Measurements from ENCODE around the gene NFIB. TPM values are rescaled to one million over a fixed set of nuclear protein-coding genes. Genes with fewer than 3 reads are reported as not detected.

Gene NFIB
- polyA plus RNA-seq, 3 donors = 6.1 to 32.3 (median 16.8) TPM

DNA sequence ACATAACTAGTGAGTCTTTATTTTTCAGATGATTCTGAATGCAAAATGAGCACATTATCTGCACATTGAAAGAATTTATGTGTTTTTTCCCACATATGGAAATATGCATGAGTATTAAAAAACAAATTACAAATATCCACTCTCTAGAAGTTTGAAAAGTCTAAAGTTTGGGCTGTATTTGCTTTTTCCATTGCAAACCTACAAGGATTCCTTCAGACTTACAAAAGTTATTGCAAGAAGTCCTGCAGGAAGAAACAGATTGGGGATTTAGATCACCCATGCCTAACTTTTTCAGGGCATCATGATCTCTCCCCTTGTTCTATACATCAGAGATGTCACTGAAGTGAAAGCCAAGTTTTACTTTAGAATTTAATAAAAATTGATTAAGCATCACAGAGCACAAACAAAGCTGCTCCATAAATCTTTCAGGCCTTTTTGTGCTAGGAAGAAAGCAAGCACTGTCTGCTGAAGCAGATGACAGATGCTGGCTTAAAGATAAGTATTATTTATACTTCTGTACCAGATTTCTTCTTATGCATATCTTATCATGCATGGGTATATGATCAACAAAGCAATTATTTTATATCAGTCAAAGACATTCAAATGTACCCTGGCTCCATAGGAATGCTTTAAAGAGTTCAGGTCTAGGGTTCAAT is 71.7 kb downstream of the NFIB start:
- no peak overlapping the region for H3K27ac ChIP-seq (ENCODE audit: low read depth, low read length)

DNA sequence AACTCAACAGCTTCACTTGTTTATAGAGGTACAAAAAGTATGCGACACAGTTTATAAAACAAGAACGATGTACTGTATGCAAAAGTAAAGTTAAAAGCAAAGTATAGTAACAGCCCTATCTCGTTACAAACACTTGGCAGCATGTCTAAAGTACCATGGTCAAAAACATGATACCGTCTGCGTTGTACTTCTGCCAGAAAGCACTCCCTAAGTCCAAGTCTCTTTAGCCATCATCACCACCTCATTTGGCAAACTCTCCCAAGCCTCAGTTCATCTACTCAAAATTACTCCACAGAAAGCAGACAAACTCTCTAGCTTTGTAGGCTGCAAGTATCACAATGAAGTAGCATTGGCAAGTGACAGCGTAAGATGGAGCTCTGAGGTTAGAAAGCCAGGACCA is 73.4 kb downstream of the NFIB start:
- WGBS, 3 donors = 31 to 52% (median 51%) methylated on average over 6 of the region's 6 CpGs
- no peak overlapping the region for H3K27ac ChIP-seq (ENCODE audit: low read depth, low read length)

DNA sequence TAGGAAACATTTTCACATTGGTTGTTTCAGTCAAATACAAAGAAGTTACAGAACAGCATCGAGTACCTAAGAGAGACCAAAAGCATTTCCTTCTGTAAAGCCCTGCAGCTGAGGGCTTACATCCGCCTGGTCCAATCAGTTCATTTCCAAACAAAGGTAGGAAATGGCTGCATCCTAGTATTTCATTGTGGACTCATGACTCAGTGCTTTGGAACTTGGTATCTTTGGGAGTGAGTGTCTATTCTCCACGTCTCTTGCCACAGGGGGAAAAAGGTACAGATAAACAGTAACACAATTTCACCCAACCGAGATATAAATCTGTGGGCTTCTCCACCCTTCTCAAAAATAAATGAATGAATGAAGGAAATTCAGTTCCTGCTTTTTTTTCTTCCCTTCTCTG is 75.4 kb downstream of the NFIB start:
- whole genome bisulfite sequencing, 3 donors = 38 to 65% (median 41%) methylated on average over 4 of the region's 4 CpGs
- no peak overlapping the region for H3K27ac ChIP-seq (ENCODE audit: low read depth, low read length)

DNA sequence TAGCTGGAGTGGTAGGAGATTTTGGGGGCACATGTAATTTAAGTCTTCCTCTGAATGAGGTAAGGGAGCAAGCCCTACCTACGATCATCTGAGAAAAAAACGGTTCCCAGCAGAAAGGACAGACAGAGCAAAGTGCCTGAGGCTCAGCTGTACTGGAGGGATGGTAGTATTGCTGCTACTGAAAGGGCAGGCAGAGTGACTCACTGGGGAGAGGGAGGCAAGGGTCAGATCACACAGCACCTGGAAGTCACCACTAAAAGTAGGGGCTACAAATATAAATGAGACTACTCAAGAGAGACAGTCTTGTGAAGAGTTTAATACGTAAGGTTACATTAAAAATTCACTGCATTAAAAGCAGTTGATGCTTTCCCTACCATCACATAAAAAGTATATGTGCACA is 75.9 kb downstream of the NFIB start:
- WGBS, 3 donors = 48 to 69% (median 63%) methylated on average over 3 of the region's 3 CpGs

DNA sequence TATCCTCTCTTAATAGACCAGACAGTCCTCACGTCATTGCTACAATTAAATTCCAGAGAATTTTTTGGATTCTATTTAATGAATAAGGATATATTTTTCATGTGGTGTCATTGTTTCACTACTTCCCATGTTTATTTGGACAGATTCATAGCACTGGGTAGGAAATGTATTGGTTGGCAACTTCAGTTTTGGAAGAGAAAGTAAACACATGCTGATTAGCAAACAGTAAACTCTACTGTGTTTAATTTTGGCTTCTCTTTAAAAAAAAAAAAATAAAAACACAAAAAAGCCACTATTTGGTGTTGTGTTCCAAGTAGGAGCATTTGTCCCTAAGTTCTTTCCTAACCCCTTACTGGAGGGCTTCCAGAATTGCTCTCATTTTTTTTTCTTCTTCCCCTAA is 77.3 kb downstream of the NFIB start:
- WGBS, 3 donors = 28 to 58% (median 46%) methylated on average over 1 of the region's 1 CpG
- H3K27ac ChIP-seq (ENCODE audit: low read depth, low read length) = no peak overlapping the region

More for the DNA sequence above, 75.9 kb downstream of the NFIB start:
- no peak overlapping the region for H3K27ac ChIP-seq (ENCODE audit: low read depth, low read length)

DNA sequence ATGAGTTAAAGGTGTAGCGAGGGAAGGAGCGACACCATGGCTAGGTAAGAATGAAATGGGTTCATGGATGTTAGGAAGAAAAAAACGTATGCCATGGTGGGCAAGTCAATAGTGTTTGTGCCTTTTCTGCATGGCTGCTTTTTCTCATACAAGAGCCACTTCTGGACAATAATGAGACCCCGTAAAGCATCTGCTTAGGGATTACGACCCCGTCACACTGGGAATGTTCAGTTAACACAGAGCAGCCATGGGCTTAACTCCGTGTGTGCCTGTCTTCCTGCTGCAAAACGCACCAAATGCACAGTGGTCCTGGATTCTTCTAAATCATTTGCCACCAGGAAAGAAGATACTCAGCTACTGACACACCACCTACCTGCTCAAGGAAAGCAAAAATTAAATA is 81.8 kb downstream of the NFIB start:
- H3K27ac ChIP-seq (ENCODE audit: low read depth, low read length) = no peak overlapping the region
- 81 to 87% (median 85%) methylated on average over 8 of the region's 8 CpGs for WGBS, 3 donors

DNA sequence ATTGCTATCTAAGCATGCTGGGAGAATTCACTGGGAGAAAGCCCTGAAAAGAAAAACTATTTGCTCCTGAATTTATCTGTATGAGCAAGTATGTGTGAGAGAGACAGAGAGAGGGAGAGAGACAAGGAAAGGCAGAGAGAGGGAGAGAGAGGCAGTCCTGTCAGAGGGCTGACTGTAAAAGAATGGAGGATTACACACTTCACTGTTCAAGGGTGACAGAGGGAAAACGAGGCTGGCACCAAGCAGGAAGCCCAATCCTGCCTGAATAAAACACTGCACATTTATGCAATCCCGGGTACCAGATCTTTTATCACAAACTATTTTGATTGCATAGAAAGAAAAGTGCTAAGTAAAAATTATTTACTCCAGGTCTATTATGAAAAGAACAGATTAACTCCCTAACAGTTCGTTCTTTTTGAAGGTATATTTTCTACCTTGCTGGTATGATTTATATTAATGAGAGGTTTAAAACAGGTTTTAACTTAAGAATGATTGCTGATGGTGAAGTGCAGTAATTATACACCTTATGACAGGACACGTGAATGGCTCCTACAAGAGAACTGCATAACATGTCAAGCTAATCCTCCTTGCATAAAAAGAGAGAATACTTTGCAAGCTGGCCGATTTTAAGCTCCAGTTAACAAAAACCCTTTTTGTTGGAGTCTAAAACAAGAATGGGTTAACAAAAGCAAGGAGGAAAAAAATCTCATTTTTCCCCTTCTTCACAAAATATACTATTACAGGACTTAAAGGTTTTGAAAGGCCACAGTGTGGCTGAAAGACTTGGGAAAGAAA is 82.5 kb downstream of the NFIB start:
- WGBS, 3 donors = 66 to 67% (median 66%) methylated on average over 5 of the region's 5 CpGs
- H3K27ac ChIP-seq (ENCODE audit: low read depth, low read length) = no peak overlapping the region

DNA sequence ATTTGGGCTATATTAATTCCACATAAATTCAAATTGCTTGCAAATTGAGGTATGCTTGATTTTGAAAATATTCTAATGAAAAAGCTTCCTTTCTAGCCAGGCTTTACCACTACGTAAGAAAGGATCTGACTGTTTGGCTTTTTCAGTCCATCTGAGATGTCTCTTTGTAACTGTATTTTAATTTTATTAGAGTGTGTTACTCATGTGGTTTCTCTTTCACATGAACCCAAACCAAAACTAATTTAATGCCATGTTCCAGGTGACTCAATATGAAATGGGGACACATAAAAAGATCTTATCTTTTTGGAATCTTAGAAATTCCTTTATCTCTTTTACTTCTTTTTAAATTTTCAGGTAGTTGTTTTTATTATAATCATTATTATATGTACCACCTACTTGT is 85.3 kb downstream of the NFIB start:
- 85 to 97% (median 90%) methylated on average over 1 of the region's 1 CpG for WGBS, 3 donors
- no peak overlapping the region for H3K27ac ChIP-seq (ENCODE audit: low read depth, low read length)

DNA sequence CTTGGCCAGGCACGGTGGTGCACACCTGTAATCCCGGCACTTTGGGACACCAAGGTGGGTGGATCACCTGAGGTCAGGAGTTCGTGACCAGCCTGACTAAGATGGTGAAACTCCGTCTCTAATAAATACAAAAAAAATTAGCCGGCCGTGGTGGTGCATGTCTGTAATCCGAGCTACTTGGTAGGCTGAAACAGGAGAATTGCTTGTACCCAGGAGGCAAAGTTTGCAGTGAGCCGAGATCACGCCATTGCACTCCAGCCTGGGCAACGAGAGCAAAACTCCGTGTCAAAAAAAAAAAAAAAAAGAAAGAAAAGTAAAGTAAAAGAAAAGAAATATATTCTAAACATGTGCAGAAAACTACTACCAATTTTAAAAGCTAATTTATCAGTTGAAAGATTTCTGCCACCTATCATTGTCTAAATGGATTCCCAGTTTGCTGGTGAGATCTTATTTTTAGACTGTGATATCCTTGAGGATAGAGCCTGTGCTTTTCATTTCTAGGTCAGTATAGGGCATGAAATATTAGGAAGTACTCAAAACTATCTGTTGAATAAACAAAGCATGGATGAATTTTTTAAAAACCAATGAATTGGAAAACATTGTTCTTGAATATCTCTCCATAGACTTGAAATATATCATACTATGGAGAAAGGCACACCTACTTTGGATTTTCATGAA is 86.9 kb downstream of the NFIB start:
- 93 to 94% (median 93%) methylated on average over 11 of the region's 11 CpGs for WGBS, 3 donors

DNA sequence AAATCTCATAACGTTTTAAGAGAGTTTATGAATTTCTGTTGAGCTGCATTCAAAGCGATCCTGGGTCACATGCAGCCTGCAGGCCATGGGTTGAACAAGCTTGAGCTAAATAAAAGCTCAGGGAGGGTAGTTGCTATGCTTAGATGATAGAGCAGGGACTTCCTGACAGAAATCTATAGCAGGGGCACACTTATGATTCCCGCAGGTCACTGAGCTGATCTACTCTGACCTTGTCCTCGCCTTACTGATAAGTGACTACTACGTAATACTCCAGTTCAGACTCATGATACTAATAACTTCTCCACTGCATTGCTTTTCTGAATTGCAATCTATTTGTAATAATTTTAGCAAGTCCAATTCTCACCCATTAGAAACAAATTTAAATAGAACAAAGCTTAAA is 90.9 kb downstream of the NFIB start:
- H3K27ac ChIP-seq (ENCODE audit: low read depth, low read length) = no peak overlapping the region
- 59 to 91% (median 89%) methylated on average over 5 of the region's 5 CpGs for WGBS, 3 donors

More for the DNA sequence above, 86.9 kb downstream of the NFIB start:
- H3K27ac ChIP-seq (ENCODE audit: low read depth, low read length) = no peak overlapping the region

DNA sequence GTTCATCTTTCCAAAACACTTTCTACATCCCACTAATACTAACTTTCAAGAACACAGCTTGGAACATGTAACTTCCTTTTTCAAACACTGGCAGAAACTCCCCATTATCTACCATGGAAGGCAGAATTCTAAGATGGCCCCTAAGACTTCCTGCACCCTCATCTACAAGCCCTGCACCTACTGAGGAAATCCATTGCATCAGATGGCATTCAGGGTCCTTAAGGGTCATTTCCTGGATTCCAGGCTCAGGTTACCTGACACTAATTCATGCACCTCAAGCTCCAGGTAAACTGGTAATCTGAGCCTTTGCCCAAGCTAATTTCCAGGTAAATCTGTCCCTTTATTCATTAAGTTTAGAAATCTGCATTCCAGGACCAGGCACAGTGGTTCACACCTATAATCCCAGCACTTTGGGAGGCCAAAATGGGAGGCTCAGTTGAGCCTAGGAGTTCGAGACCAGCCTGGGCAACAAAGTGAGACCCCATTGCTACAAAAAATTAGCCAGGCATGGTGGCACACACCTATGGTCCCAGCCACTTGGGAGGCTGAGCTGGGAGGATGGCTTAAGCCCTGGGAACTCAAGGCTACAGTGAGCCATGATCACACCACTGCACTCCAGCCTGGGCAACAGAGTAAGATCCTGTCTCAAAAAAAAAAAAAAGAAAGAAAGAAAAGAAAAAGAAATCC is 91.6 kb downstream of the NFIB start:
- 92 to 100% (median 94%) methylated on average over 1 of the region's 1 CpG for WGBS, 3 donors
- no peak overlapping the region for H3K27ac ChIP-seq (ENCODE audit: low read depth, low read length)

DNA sequence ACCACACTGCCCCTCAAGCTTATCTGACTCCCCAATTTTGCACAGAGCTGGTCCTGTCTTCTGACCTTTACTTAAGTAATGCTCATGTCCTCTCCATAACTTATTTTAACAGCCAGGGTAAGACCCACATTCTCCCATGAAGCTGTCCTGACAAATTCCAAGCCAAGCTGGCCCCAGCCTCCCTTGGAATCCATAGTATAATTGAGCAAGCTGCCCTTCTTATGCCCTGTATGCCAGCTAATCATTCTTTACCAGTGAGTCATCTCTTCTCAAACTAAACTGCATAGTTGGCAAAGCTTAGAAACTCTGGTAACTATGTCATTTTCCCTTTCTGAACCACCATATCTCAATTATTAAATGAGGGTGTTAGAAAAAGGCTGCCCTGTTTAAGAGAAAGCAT is 92.4 kb downstream of the NFIB start:
- peak overlapping the region; percentile 33 for H3K27ac ChIP-seq (ENCODE audit: low read depth, low read length)

DNA sequence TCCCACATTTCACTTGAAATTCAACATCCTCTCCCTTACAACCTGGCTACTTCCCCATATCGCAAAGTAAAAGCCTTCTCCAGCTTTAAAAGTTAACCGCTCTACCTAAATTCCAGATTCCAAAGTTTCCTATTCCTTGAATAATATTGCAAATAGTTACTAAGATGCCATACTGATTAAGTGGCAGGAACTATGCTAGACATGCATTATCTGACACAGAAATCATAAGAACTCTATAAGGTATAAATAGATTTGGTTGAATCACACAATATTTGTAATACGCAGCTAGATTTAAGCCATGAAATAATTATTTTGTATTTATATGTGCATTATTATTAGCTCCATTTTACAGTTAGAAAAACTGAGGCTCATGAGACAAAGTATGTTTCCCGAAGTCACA is 92.8 kb downstream of the NFIB start:
- 91 to 96% (median 94%) methylated on average over 4 of the region's 4 CpGs for WGBS, 3 donors

DNA sequence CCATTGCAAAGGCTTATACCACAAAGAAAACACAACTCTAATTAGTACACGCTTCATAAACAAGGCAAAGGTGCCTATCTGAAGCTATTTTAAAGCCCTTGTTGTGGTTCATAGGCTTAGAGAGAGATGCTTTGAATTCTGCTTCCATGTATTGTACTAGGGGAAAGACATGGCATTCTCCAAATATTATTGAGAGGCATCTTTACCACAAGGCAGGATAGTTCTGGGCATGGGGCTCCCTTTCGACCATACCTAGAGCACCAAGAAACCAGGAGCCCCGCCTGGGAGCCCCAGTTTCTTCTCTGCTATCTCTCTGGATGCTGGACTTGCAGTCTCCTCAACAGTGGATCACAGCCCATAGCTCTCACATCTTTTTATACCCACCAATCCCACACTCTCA is 93.7 kb downstream of the NFIB start:
- WGBS, 3 donors = 84 to 94% (median 90%) methylated on average over 3 of the region's 3 CpGs
- no peak overlapping the region for H3K27ac ChIP-seq (ENCODE audit: low read depth, low read length)

More for the DNA sequence above, 92.8 kb downstream of the NFIB start:
- peak overlapping the region; percentile 33 for H3K27ac ChIP-seq (ENCODE audit: low read depth, low read length)

DNA sequence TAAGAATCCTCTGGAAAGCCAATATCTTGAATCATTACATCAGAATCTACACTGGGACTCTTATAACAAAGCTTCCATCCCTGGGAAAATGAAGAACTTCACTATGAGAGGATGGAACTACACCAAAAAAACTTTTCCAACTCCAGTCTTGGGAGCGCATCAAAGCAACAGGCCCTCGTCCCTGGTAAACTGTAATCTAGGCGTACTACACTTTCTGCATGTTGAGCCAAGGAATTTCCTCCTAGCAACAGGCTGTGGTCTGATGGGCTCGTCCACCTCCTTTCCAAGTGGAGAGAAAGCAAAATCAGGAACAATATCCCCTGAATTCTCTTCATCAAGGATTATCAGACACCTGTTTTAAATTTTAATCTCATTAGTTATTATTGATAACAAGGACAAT is 94.1 kb downstream of the NFIB start:
- H3K27ac ChIP-seq (ENCODE audit: low read depth, low read length) = no peak overlapping the region
- 51 to 72% (median 55%) methylated on average over 4 of the region's 4 CpGs for WGBS, 3 donors

DNA sequence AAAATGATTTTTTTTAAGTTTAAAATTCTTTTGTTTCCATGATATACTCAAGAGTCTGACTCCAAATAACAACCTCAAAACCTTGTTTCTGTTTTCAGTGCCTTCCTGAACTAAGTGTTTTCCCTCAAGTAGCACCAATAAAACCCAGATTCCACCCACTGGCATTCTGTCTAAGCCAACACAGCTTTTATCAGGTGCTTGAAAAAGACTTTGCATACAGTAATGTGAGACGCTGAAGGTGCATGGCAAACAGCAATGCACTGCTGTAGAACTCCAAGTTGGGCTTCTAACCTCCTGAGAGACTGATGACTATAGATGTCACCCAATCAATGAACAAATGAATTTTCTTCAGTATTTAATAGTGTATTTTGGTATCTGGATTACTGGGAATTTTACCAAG is 95.7 kb downstream of the NFIB start:
- 46 to 91% (median 88%) methylated on average over 1 of the region's 1 CpG for WGBS, 3 donors
- no peak overlapping the region for H3K27ac ChIP-seq (ENCODE audit: low read depth, low read length)

DNA sequence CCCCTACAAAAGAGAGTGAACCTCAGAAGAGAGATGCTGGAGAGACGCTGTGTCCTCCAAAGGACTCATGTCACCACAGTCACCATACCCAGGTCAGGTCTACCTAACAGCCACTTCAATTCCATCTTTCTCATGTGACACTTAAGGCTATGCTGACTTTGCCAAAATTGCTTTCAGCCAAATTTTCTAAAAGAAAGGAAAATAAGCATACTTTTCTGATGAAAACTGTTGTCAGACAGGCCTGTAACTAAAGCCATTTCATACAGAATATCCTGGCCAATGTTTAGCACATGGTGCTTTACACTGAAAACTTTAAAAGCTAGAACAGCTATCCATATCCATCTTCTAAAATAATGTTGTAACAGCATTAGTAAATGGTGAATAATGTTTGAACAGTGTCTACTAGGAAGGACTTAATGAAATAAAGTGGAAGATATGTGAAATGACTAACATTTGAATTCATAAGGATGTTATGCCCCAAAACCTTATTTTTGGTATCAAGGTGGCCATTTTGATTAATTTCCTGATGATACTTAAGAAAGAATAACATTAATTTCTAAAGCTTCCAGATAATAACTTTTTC is 97.2 kb downstream of the NFIB start:
- WGBS, 3 donors = 95 to 100% (median 98%) methylated on average over 1 of the region's 1 CpG
- no peak overlapping the region for H3K27ac ChIP-seq (ENCODE audit: low read depth, low read length)

DNA sequence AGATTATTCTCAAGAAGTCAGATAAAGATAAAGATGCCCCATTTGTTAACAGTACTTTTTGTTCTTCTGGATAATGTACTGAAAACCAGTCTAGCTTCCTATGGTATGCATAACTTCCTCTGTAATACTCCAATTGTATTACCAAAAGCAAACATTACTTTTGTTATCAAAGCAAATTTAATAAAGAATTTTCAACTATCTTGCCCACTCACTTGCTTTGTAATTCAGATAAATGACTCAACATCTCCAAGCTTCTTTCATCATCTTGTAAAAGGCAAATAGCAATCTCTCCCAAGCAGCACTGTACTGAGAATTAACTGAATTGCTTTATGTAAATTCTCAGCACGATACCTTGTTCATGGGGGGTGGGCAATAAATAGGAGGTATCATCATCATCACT is 98.3 kb downstream of the NFIB start:
- WGBS, 3 donors = 77 to 89% (median 82%) methylated on average over 1 of the region's 1 CpG
- H3K27ac ChIP-seq (ENCODE audit: low read depth, low read length) = no peak overlapping the region

DNA sequence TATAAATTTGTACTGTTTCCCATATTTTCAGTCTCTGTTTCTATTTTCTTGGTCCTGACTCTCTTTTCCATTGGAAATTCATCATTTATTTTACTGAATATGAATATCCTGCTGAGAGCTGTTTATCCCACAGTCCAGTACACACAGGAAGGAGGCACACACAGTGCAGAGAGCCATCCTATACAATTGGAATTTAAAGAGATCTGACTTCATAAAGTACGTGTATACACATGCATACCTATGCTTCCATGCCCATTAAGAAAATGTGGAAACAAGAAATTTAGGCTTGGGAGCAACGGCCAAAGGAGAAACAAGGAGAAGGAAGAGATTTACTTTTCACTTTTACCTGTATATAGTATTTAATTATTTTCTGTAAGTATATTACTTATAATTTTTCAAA is 99.2 kb downstream of the NFIB start:
- WGBS, 3 donors = 68 to 82% (median 69%) methylated on average over 2 of the region's 2 CpGs
- H3K27ac ChIP-seq (ENCODE audit: low read depth, low read length) = no peak overlapping the region
